Esophagus muscularis mucosa (tissue), 3 donors: Measurements from ENCODE around the gene NOD2.

Source experiments
- EP300 ChIP-seq: sonication (generic); formaldehyde crosslinking; IDR thresholded peaks from one replicate; pipeline ENCODE4 v1.6.1; 2017; ENCODE audit warnings: antibody characterized with exemption
- TF ChIP-seq, protein P1 (sequence below), 3 experiments: fragments of 200-600 bp in 2 of 3; fragments of 450-650 bp in 1 of 3; sonication (generic) in 2 of 3; IDR thresholded peaks; one replicate each; pipeline ENCODE4 v1.5.1; 2017 to 2019; ENCODE audit warnings: antibody characterized with exemption in 3 of 3, mild to moderate bottlenecking in 2 of 3, moderate library complexity in 1 of 3

DNA sequence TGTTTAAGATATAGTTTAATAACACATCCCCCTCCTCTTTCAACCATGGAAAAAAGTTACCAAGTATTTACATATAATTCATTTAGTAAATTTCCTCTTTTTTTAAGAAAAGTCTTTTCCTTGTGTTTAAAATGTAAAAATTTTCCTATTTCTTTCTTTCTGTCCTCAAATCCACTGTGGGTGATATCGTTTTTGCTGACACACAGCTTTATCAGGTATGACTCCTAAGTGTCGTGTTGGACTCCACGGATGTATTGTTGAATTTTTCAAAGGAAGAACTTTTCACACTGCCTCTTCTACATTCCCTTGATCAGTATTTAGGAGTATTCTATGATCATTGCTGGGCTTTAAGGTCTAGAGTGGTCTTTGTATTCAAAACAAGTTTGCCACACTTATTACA lies 81.6 kb downstream of the NOD2 start:
- TF ChIP-seq EP300 = no peak
- TF ChIP-seq, protein P1, sequence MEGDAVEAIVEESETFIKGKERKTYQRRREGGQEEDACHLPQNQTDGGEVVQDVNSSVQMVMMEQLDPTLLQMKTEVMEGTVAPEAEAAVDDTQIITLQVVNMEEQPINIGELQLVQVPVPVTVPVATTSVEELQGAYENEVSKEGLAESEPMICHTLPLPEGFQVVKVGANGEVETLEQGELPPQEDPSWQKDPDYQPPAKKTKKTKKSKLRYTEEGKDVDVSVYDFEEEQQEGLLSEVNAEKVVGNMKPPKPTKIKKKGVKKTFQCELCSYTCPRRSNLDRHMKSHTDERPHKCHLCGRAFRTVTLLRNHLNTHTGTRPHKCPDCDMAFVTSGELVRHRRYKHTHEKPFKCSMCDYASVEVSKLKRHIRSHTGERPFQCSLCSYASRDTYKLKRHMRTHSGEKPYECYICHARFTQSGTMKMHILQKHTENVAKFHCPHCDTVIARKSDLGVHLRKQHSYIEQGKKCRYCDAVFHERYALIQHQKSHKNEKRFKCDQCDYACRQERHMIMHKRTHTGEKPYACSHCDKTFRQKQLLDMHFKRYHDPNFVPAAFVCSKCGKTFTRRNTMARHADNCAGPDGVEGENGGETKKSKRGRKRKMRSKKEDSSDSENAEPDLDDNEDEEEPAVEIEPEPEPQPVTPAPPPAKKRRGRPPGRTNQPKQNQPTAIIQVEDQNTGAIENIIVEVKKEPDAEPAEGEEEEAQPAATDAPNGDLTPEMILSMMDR (IDR thresholded peaks at IDR 0.05) = no peak
